ENCODE data around the gene KIAA0319L. TPM values are rescaled to one million over a fixed set of nuclear protein-coding genes. Genes with fewer than 3 reads are reported as not detected.

Gene KIAA0319L
- total and polyA plus RNA-seq, 8 donors = 13.1 to 146 (median 39.1) TPM

GRCh38 chr1:35592991-35593769, 36.0 kb upstream of the KIAA0319L start:
- Histone ChIP-seq H3K27me3 (no peaks in the 10 kb centered on the region), H3K4me3 (no peak overlapping the region)

DNA sequence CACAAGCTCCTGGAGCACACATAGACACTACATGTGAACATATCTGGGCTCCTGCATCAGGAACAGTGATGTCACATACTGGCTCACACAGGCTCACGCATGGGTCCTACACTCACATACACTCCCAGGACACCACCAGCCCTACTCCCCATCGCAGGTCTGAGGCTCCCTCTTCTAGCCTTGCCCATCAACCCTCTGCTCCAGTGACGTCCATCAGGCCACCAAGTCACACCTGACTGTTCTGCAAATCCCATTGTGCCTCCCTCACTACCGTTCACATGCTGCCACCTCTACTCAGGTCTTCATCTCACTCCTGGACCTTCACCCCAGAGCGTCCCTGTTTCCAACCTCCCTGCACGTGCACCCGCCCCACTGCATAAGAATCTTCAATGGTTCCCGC, 34.0 kb upstream of the KIAA0319L start:
- H3K4me1 ChIP-seq = no peaks in the 10 kb centered on the region
- DNase-seq = no peak
- no peaks in the 10 kb centered on the region for H3K9me3 ChIP-seq
- 88 to 98% (median 93%) methylated on average over 8 of the region's 8 CpGs for WGBS, 5 donors
- H3K36me3 ChIP-seq = peaks cover 0 to 28% (median 8%) of the 10 kb centered on the region in 4 donors
- no peak for TF ChIP-seq POLR2AphosphoS5 (IDR thresholded peaks at IDR 0.05)
- no peak for TF ChIP-seq POLR2A (IDR thresholded peaks at IDR 0.05)
- no peak for TF ChIP-seq CTCF (IDR thresholded peaks at IDR 0.05)
- no peak for TF ChIP-seq EP300 (IDR thresholded peaks at IDR 0.05)
- no peak overlapping the region for H3K27ac ChIP-seq
- no peak overlapping the region for H3K4me3 ChIP-seq
- no peaks in the 10 kb centered on the region for H3K27me3 ChIP-seq
- intact Hi-C loops (cut with DNase I; ENCODE audit: low total_unique reads) = no loop called here

More at GRCh38 chr1:35592991-35593769, 36.0 kb upstream of the KIAA0319L start:
- 61 to 68% (median 66%) methylated on average over 8 of the region's 8 CpGs for WGBS, 5 donors
- Histone ChIP-seq H3K9me3 (no peaks in the 10 kb centered on the region), H3K4me1 (no peaks in the 10 kb centered on the region), H3K36me3 (peaks cover 0 to 28% (median 8%) of the 10 kb centered on the region in 4 donors), H3K27ac (no peak overlapping the region)
- TF ChIP-seq POLR2A (IDR thresholded peaks at IDR 0.05) (no peak), CTCF (IDR thresholded peaks at IDR 0.05) (no peak), POLR2AphosphoS5 (IDR thresholded peaks at IDR 0.05) (no peak), EP300 (IDR thresholded peaks at IDR 0.05) (no peak)
- DNase-seq = peak in 1 of 2 donors; percentile 69
- intact Hi-C loops (cut with DNase I; ENCODE audit: low total_unique reads) = no loop called here

DNA sequence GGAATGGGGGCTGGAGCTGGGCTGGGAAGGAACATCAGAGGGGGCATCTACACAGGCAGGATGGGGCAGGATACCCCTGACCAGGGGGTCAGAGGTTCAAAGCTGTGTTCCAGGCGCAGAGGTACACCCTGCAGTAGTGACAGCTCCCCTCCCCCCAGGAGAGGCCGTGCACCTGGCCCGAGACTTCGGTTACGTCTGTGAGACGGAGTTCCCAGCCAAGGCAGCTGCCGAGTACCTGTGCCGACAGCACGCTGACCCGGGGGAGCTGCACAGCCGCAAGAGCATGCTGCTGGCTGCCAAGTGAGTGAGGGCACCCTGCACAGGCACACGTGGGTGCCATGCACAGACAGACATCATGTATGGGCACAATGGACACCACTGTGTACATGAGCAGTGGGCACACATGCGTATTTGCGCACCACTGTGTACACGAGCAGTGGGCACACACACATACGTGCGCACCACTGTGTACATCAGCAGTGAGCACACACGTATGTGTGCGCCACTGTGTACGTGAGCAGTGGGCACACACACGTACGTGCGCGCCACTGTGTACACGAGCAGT, 33.4 kb upstream of the KIAA0319L start:
- Histone ChIP-seq H3K9me3 (no peaks in the 10 kb centered on the region), H3K4me3 (no peak overlapping the region), H3K27me3 (no peaks in the 10 kb centered on the region), H3K36me3 (peaks cover 0 to 24% (median 8%) of the 10 kb centered on the region in 4 donors), H3K4me1 (no peaks in the 10 kb centered on the region), H3K27ac (no peak overlapping the region)
- 91 to 95% (median 93%) methylated on average over 10 to 25 of the region's 25 CpGs for WGBS, 5 donors
- no peak for DNase-seq
- TF ChIP-seq POLR2A (IDR thresholded peaks at IDR 0.05) (no peak), POLR2AphosphoS5 (IDR thresholded peaks at IDR 0.05) (no peak), CTCF (IDR thresholded peaks at IDR 0.05) (no peak), EP300 (IDR thresholded peaks at IDR 0.05) (no peak)
- intact Hi-C loops (cut with DNase I; ENCODE audit: low total_unique reads) = no loop called here

- DNase-seq = no peak
- no peak for TF ChIP-seq POLR2A (IDR thresholded peaks at IDR 0.05)
- no peak for TF ChIP-seq POLR2AphosphoS5 (IDR thresholded peaks at IDR 0.05)
- no peak for TF ChIP-seq EP300 (IDR thresholded peaks at IDR 0.05)
- H3K27me3 ChIP-seq = no peaks in the 10 kb centered on the region
- 93 to 97% (median 96%) methylated on average over 14 to 15 of the region's 15 CpGs for WGBS, 5 donors
- H3K27ac ChIP-seq = no peak overlapping the region
- no peak overlapping the region for H3K4me3 ChIP-seq
- H3K36me3 ChIP-seq = peaks cover 0 to 20% (median 8%) of the 10 kb centered on the region in 4 donors
- intact Hi-C loops (cut with DNase I; ENCODE audit: low total_unique reads) = no loop called here
- H3K4me1 ChIP-seq = no peaks in the 10 kb centered on the region
- H3K9me3 ChIP-seq = no peaks in the 10 kb centered on the region
These were observed 32.6 kb upstream of the KIAA0319L start for GRCh38 chr1:35589516-35590427.

All from stomach (tissue), 9 donors.